NCI-H748 (cell line): ENCODE data around the gene SHISA6.
"Not testable (repeated sequence)": the region's sequence is repeated elsewhere in the genome, so short reads cannot be mapped to it uniquely, and the experiment has no call there.

Experiments used
- DNase-seq: peaks from one replicate; lab custom pipeline; 2025; ENCODE audit not compliant: unreplicated experiment; lab: John Stamatoyannopoulos, UW

The SHISA6 gene

DNA sequence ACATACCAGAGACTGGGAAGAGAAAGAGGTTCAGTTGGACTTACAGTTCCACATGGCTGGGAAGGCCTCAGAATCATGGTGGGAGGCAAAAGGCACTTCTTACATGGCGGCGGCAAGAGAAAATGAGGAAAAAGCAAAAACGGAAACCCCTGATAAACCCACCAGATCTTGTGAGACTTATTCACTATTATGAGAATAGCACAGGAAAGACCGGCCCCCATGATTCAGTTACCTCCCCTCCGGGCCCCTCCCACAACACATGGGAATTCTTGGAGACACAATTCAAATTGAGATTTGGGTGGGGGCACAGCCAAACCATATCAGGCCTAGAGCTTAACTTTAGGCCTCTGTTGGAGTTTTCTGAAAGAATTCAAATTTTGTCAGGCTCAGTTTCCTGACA is 60.9 kb downstream of the SHISA6 start:
- DNase-seq = not testable (repeated sequence)

DNA sequence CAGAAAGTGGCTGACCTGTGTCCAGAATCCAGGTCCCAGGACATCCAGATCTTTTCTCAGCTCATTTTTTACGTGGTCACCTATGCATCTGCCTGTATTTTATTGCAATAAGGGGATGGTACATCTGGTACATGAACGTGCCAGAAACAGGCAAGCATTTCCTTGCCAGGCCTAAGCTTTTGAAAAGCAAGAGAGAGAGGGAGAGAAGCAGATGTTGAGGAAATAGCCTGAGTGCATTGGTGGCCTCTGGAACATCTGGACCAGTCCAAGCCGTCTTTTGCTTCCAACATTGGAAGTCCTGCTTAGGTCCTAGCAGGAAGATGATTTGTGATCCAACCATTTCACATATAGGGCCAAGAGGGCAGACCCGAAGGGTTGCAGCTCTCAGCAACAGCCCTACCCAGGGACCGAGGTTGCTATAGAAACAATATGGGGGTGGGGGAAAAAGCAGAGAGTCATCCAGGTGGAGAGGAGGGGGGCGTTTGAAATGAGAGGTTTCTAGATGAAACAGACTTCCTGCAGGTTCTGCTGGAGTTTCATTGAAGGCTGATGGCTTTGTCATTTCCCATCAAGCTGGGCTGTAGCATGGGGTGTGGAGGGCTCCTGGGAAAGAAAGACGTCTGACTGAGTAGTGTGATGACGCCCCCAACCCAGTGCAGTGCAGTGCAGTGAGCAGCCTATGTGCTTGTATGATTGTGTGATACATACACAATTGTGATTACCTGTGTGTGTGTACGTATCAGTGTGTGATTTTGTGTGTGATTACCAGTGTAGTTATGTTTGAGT is 61.6 kb downstream of the SHISA6 start:
- DNase-seq = no peak

DNA sequence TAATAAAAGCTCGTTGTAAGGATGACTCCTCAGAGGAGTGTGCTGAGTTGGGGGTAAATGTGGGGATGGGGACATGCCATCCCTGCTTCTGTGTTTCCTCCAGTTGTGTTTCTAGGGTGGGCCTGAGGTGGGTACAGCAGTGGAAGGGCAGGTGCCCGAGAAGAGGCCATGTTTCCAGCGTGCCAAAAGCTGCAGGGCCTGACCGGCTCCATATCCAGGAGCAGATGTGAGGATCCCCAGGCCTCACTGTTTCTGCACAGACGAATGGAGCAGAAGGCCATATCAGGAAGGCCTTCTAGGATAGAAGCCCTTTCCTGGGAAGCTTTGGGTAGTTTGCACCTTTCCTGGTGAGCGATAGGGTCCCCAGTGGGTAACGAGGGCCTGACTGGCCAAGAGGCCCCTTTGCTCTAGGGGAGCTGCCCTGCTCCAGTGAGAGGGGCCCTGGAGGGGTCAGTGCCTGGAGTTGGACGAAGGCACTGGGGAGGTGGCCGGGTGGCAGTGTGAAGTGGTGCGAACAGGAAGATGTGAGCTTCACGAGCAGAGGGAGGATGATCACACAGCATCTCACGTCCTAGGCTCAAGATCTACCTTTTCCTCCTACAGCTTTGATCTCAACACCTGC is 62.9 kb downstream of the SHISA6 start:
- DNase-seq = no peak

DNA sequence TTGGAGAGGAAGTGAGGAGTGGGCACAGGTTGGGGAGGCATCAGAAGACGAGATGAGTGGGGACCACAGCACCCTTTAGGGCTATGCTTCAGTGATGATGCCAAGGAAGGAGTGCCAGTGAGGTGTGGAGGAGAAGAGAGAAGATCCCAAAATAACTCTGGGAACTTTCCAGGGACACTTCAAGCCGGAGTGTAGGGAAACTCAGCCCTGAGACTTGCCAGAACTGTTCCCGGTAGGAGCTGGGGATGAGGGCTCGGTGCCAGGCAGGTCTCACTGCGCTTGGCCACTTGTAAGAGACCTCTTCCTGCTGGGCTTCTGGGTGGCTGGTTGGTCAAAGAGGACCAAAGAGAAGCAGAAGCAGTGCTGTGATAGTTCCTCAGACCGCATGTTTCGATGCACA is 63.6 kb downstream of the SHISA6 start:
- no peak for DNase-seq

- DNase-seq = no peak
Observed at GRCh38 chr17:11305524-11305923, 64.5 kb downstream of the SHISA6 start.

- DNase-seq = no peak
Observed at GRCh38 chr17:11308531-11308930, 67.5 kb downstream of the SHISA6 start.

GRCh38 chr17:11309033-11309432 is 68.0 kb downstream of the SHISA6 start:
- DNase-seq = no peak

DNA sequence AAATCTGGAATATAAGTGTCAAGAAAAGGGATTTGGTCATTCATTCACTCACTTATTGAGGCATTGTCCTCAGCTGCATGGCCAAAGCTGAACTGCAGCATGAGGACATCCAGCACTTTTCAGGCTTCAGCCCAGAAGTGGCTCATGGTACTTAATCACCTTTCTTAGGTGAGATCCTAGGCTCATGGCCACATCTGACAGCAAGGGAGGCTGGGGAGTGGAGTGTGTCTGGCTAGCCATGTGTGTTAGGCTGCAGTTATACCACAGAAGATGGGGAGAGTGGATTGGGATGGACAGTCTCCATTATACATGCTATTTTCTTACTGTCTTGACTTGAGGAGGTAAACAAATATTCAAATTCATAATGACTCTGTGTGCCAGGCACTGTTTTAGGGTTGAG is 68.8 kb downstream of the SHISA6 start:
- no peak for DNase-seq

GRCh38 chr17:11316451-11316850 is 75.4 kb downstream of the SHISA6 start:
- not testable (repeated sequence) for DNase-seq

DNA sequence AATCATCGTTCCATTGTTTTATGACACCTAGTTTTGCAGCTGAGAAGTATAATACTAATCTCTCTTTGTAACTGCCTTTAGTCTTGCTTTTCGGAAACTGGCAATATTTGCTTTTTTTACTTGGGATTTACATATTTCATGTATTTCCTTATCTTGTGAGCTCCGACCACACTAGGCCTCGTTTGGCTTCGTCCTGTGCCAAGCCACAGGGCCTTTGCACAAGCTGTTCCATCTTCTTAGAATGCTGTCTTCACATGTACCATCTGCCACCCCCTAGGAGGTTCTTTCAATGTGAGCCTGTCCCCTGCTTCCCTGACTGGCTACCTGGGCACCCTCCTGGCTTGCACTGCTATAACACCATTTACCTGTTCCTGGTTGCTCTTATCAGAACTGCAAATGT is 77.2 kb downstream of the SHISA6 start:
- DNase-seq = no peak

GRCh38 chr17:11319894-11320293 is 78.9 kb downstream of the SHISA6 start:
- no peak for DNase-seq

DNA sequence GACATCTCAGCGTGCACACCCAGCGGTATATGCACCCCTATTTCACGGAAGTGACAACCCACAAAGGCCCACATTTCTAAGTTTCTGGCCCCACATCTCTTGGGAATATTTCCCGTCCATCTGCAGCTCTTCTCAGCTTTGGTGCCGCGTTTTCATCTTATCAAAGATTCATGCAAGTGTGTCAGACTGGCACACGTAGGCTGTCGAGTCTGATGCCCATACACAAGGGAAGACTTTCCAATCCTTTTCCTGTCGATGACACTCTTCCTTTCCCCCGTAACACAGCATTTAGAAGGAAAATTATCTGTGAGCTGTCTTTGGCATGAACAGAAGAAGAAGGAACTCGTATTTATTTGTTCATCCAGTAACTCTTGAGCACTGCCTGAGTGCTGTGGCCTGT is 83.0 kb downstream of the SHISA6 start:
- no peak for DNase-seq

DNA sequence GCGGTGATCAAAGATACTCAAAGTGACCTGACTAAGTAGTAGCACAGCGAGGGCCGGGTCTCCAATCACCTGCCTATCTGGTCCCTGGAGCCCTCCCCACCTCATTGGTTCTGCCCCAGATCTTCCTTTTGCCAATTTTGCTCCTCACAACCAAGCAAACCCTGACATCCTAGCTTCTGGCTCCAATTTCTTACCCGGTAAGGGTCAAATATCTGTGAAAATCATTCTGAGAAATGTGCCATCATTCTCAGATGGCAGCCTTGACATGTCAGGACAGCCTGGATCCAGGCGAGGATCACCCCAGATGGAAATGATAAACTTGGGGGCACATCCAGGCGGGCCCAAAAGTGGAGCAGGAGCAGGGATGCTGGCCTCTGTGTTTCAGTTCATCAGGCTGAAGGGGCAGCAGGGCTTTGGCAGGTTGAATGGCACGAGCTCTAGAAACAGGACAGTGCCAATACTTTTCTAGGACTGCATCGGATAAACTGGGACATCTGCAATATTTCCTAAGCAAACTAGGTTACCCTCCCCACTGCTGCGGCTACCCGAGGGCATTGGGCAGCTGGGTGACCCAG is 83.9 kb downstream of the SHISA6 start:
- DNase-seq = no peak

DNA sequence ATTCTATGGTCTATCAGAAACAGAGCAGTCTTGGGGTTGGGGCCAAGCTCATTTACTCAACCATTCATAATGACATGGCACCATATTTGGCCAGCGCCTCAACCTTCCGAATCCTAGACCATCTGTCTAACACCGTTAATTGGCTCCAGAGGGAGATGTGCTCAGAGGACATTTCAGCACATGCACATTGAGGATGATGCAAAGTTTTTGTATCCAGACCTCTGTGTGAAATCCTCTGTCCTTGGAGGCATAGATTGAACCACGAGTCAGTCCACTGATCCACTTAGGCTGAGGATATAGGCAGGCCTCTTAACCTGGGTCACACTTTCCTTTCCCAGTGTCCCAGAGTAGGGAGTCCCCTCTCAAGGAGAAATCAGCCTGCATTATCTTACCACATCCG is 85.5 kb downstream of the SHISA6 start:
- DNase-seq = no peak

DNA sequence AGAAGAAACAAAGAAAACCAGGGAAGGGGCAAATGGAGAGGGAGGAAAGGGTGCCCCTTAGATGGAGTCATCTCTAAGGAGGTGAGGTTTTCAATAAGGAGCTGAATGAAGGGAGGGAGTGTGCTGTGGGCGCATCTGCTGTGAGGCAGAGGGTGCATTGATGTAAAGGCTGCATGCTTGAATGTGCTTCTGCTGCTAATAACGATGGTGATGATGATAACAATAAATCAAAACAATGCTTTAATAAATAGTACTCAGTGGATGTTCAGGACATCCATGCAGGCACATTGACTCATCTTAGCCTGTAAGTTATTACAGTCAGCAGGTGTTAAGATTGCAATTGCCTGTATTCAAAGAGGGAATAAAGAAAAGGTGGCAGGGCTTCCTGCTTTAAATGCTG is 87.8 kb downstream of the SHISA6 start:
- no peak for DNase-seq

GRCh38 chr17:11330006-11330405 is 89.0 kb downstream of the SHISA6 start:
- no peak for DNase-seq

DNA sequence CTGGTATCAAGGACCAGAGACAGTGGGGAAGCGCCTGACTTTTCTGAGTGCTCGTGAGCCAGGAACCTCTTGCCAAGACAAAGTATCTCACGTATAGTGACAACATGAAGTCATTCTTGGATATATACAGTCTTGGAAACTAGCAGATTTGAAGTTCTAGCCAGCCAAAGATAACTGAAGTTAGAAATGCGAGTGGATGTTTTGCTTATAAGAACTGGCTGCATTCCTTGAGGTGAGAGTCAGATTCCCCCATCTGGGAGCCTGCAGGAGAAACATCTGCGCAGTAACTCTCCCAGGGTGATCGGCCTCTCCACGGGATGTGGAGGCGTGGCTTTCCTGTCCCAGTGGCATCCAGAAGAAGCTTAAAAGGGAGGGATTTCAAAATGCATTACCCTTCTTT is 89.8 kb downstream of the SHISA6 start:
- DNase-seq = no peak

DNA sequence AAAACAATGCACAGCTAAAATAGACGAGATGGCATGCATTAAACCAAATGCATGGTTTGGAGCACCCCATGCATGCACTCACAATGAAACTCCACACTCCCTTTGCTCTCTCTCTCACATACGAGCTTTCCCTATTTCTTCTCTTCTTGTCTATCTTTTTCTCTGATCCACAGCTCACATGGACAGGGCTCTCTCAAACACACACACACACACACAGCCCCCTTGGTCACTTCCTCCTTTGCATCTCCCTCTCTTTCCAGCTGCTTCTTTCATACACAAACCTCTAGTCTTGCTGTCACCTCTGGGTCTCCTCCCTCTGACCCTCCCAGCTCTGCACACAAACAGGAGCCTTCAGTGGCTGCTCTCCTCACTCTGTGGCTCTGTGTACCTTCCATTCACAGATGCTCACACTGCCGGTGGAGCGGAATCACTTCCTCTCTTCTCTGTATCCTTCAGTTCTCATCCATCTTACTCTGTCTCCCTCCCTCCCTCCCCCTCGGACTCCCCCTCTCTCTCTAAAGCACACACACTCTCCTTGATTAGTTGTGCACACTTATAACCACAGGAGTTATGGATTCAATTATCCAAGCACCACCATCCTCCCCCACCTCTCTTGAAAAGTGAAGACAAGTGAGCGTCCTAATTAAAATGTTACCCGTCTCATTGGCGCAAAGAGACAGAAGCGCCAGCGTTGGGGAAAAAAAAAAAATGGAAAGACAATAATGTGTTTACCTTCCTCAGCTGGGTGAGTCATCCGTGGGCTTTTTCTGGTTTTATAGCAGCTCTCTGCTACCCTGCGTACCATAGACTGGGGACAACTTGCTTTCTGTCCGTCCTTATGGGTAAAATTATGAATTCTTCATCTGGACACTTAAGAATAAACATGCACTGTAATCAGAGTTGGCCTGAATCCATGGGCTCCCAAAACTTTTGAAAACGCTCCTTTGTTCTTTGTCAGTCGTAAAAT is 90.8 kb downstream of the SHISA6 start:
- no peak for DNase-seq

DNA sequence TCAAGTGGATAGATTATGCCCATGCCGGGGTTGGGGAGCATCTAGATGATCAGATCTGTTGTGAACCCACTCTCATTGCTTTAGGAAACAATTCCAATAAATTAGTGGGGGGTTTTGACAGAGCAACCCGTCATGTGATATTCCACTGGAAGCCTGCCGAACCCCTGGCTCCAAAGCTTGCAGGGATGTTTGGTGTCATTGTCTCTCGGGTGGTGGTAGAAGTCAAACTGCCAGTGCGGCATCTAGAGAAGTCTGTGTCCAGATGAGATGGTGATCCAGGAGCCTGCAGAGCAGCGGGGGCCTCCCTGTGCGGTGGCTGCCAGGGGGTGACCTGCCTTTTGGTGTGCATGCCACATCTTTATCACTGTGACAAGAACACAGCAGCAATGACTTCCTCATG is 91.7 kb downstream of the SHISA6 start:
- DNase-seq = no peak

- no peak for DNase-seq
Observed at GRCh38 chr17:11334493-11334892, 93.5 kb downstream of the SHISA6 start.

GRCh38 chr17:11336290-11336689 is 95.3 kb downstream of the SHISA6 start:
- DNase-seq = no peak
